ENCODE data around the gene AKAP9.
A peak's percentile ranks its signal among the peaks of the same experiment; 100 is the strongest.
"Not testable (repeated sequence)": the region's sequence is repeated elsewhere in the genome, so short reads cannot be mapped to it uniquely, and the experiment has no call there.

Gene AKAP9

GRCh38 chr7:91940572-91941341 lies at the start of gene AKAP9:
Gene AKAP9 (plus strand): TSS chr7:91940862. CDS start chr7:91941100, 238 bp downstream.
- peaks cover 1% of the 10 kb centered on the region for H3K27me3 Mint-ChIP-seq
- H3K27ac Mint-ChIP-seq, result peak within 1 kb of the TSS; percentile 94
- no peaks in the 10 kb centered on the region for H3K36me3 Mint-ChIP-seq
- peak within 1 kb of the TSS; percentile 91 for H3K4me3 Mint-ChIP-seq
- H3K4me1 Mint-ChIP-seq, result peaks cover 25% of the 10 kb centered on the region
- ATAC-seq (ENCODE audit: low read depth) (peak; percentile 90), DNase-seq (ENCODE audit: low spot score in 2 of 2) (peak; percentile 84 to 85)
- no peaks in the 10 kb centered on the region for H3K9me3 Mint-ChIP-seq

GRCh38 chr7:91892099-91892705 lies 48.5 kb upstream of the AKAP9 start:
- Mint-ChIP-seq H3K9me3 (no peaks in the 10 kb centered on the region), H3K27ac (no peak overlapping the region)
- no peak for ATAC-seq (ENCODE audit: low read depth)

GRCh38 chr7:91892821-91893340 lies 47.8 kb upstream of the AKAP9 start:
- H3K4me1 Mint-ChIP-seq, result no peaks in the 10 kb centered on the region
- DNase-seq (ENCODE audit: low spot score in 2 of 2) (no peak), ATAC-seq (ENCODE audit: low read depth) (no peak)
- no peak overlapping the region for H3K27ac Mint-ChIP-seq
- peaks cover 4% of the 10 kb centered on the region for H3K27me3 Mint-ChIP-seq
- H3K4me3 Mint-ChIP-seq, result no peak overlapping the region
- no peaks in the 10 kb centered on the region for H3K9me3 Mint-ChIP-seq
- H3K36me3 Mint-ChIP-seq, result no peaks in the 10 kb centered on the region

More at GRCh38 chr7:91892099-91892705, 48.5 kb upstream of the AKAP9 start:
- no peak for DNase-seq (ENCODE audit: low spot score in 2 of 2)
- Mint-ChIP-seq H3K27me3 (peaks cover 4% of the 10 kb centered on the region), H3K4me1 (no peaks in the 10 kb centered on the region), H3K36me3 (no peaks in the 10 kb centered on the region), H3K4me3 (no peak overlapping the region)

GRCh38 chr7:91893699-91894098 lies 47.0 kb upstream of the AKAP9 start:
- H3K27ac Mint-ChIP-seq; ATAC-seq (ENCODE audit: low read depth); H3K36me3 Mint-ChIP-seq; DNase-seq (ENCODE audit: low spot score in 2 of 2); H3K27me3 Mint-ChIP-seq; H3K9me3 Mint-ChIP-seq; H3K4me1 Mint-ChIP-seq; H3K4me3 Mint-ChIP-seq: not testable (repeated sequence)

- Mint-ChIP-seq H3K27me3 (peaks cover 4% of the 10 kb centered on the region), H3K4me3 (no peak overlapping the region), H3K27ac (no peak overlapping the region), H3K4me1 (no peaks in the 10 kb centered on the region), H3K9me3 (no peaks in the 10 kb centered on the region), H3K36me3 (no peaks in the 10 kb centered on the region)
- ATAC-seq (ENCODE audit: low read depth) (no peak), DNase-seq (ENCODE audit: low spot score in 2 of 2) (no peak)
These were observed 45.7 kb upstream of the AKAP9 start for GRCh38 chr7:91894781-91895480.

GRCh38 chr7:91898240-91898992 lies 42.2 kb upstream of the AKAP9 start:
- peaks cover 2% of the 10 kb centered on the region for H3K27me3 Mint-ChIP-seq
- ATAC-seq (ENCODE audit: low read depth), result no peak
- H3K9me3 Mint-ChIP-seq, result no peaks in the 10 kb centered on the region
- H3K27ac Mint-ChIP-seq, result no peak overlapping the region
- no peak for DNase-seq (ENCODE audit: low spot score in 2 of 2)
- H3K36me3 Mint-ChIP-seq, result no peaks in the 10 kb centered on the region
- no peaks in the 10 kb centered on the region for H3K4me1 Mint-ChIP-seq
- H3K4me3 Mint-ChIP-seq, result no peak overlapping the region

GRCh38 chr7:91899563-91899962 lies 41.1 kb upstream of the AKAP9 start:
- no peak for ATAC-seq (ENCODE audit: low read depth)
- Mint-ChIP-seq H3K9me3 (no peaks in the 10 kb centered on the region), H3K27ac (no peak overlapping the region), H3K4me1 (no peaks in the 10 kb centered on the region), H3K36me3 (no peaks in the 10 kb centered on the region), H3K27me3 (peaks cover 2% of the 10 kb centered on the region), H3K4me3 (no peak overlapping the region)
- DNase-seq (ENCODE audit: low spot score in 2 of 2), result no peak

- DNase-seq (ENCODE audit: low spot score in 2 of 2) (no peak), ATAC-seq (ENCODE audit: low read depth) (no peak)
- H3K9me3 Mint-ChIP-seq, result peaks cover 1% of the 10 kb centered on the region
- peaks cover 3% of the 10 kb centered on the region for H3K27me3 Mint-ChIP-seq
- H3K4me1 Mint-ChIP-seq, result no peaks in the 10 kb centered on the region
- no peak overlapping the region for H3K27ac Mint-ChIP-seq
- H3K36me3 Mint-ChIP-seq, result no peaks in the 10 kb centered on the region
- no peak overlapping the region for H3K4me3 Mint-ChIP-seq
These were observed 30.5 kb upstream of the AKAP9 start for GRCh38 chr7:91910171-91910570.

- peaks cover 1% of the 10 kb centered on the region for H3K9me3 Mint-ChIP-seq
- no peak overlapping the region for H3K27ac Mint-ChIP-seq
- H3K4me3 Mint-ChIP-seq, result no peak overlapping the region
- no peaks in the 10 kb centered on the region for H3K36me3 Mint-ChIP-seq
- DNase-seq (ENCODE audit: low spot score in 2 of 2), result no peak
- H3K4me1 Mint-ChIP-seq, result no peaks in the 10 kb centered on the region
- H3K27me3 Mint-ChIP-seq, result peaks cover 3% of the 10 kb centered on the region
- ATAC-seq (ENCODE audit: low read depth), result no peak
These were observed 29.5 kb upstream of the AKAP9 start for GRCh38 chr7:91911121-91911520.

- Mint-ChIP-seq H3K27ac (no peak overlapping the region), H3K27me3 (peaks cover 5% of the 10 kb centered on the region), H3K36me3 (no peaks in the 10 kb centered on the region), H3K4me3 (no peak overlapping the region), H3K9me3 (peaks cover 1% of the 10 kb centered on the region), H3K4me1 (no peaks in the 10 kb centered on the region)
- no peak for DNase-seq (ENCODE audit: low spot score in 2 of 2)
- ATAC-seq (ENCODE audit: low read depth), result no peak
These were observed 28.2 kb upstream of the AKAP9 start for GRCh38 chr7:91912494-91912893.

- H3K36me3 Mint-ChIP-seq, result no peaks in the 10 kb centered on the region
- H3K27me3 Mint-ChIP-seq, result peaks cover 3% of the 10 kb centered on the region
- no peaks in the 10 kb centered on the region for H3K4me1 Mint-ChIP-seq
- no peak overlapping the region for H3K27ac Mint-ChIP-seq
- no peak for ATAC-seq (ENCODE audit: low read depth)
- no peaks in the 10 kb centered on the region for H3K9me3 Mint-ChIP-seq
- no peak overlapping the region for H3K4me3 Mint-ChIP-seq
- no peak for DNase-seq (ENCODE audit: low spot score in 2 of 2)
These were observed 27.1 kb upstream of the AKAP9 start for GRCh38 chr7:91913612-91914011.

- Mint-ChIP-seq H3K36me3 (no peaks in the 10 kb centered on the region), H3K4me1 (no peaks in the 10 kb centered on the region), H3K27ac (no peak overlapping the region), H3K27me3 (peaks cover 1% of the 10 kb centered on the region), H3K4me3 (no peak overlapping the region), H3K9me3 (no peaks in the 10 kb centered on the region)
- DNase-seq (ENCODE audit: low spot score in 2 of 2), result no peak
- ATAC-seq (ENCODE audit: low read depth), result no peak
These were observed 25.1 kb upstream of the AKAP9 start for GRCh38 chr7:91915401-91916050.

GRCh38 chr7:91916051-91916440 lies 24.6 kb upstream of the AKAP9 start:
- ATAC-seq (ENCODE audit: low read depth) (no peak), DNase-seq (ENCODE audit: low spot score in 2 of 2) (no peak)
- Mint-ChIP-seq H3K4me3 (no peak overlapping the region), H3K4me1 (no peaks in the 10 kb centered on the region), H3K36me3 (no peaks in the 10 kb centered on the region), H3K27me3 (peaks cover 1% of the 10 kb centered on the region), H3K9me3 (no peaks in the 10 kb centered on the region), H3K27ac (no peak overlapping the region)

Measured in memory B cell (primary cell).